Erythroblast (primary cell): ENCODE data around the gene STK38.

Experiments used
- GATA1 ChIP-seq: IDR thresholded peaks from 2 replicates; pipeline ENCODE4 v1.6.1; 2011; ENCODE audit warnings: low read depth, mild to moderate bottlenecking, control low read depth, low read length, moderate library complexity
- POLR2A ChIP-seq: IDR thresholded peaks from 2 replicates; pipeline ENCODE4 v1.6.1; 2011; ENCODE audit warnings: mild to moderate bottlenecking, low read length

DNA sequence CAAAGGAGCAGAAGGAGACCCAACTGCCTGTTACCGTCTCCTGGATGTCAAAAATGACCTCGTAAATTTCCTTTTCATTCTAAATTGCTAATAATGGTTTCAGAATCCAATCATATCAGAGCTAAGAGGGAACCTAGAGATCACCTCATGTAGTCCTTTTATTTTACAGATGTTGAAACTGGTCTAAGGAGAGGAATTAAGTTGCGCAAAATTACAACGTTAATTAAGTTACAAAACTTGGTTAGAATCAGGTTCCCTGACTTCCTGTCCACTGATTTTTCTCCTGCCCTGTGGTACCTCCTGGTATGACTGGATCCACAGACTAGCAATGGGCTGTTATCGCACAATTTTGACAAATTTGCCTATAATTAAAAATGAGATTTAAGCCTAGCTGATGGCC is 9.0 kb upstream of the STK38 start:
- TF ChIP-seq POLR2A (no peak), GATA1 (no peak)
